ENCODE measurements around the gene SNX9.
"Not testable (repeated sequence)": the region's sequence is repeated elsewhere in the genome, so short reads cannot be mapped to it uniquely, and the experiment has no call there.

Gene SNX9

GRCh38 chr6:157832250-157832967 is 9.4 kb downstream of the SNX9 start:
- DNase-seq: no peak

GRCh38 chr6:157834549-157834948 is 11.5 kb downstream of the SNX9 start:
- no peak for DNase-seq

GRCh38 chr6:157838718-157839430 is 15.8 kb downstream of the SNX9 start:
- no peak for DNase-seq

GRCh38 chr6:157839606-157840005 is 16.6 kb downstream of the SNX9 start:
- no peak for DNase-seq

GRCh38 chr6:157840261-157840660 is 17.2 kb downstream of the SNX9 start:
- no peak for DNase-seq

GRCh38 chr6:157840776-157841175 is 17.7 kb downstream of the SNX9 start:
- no peak for DNase-seq

- DNase-seq: no peak
Measured at GRCh38 chr6:157841211-157841840, 18.3 kb downstream of the SNX9 start.

- DNase-seq: no peak
Measured at GRCh38 chr6:157842212-157842611, 19.2 kb downstream of the SNX9 start.

GRCh38 chr6:157844196-157844595 is 21.1 kb downstream of the SNX9 start:
- DNase-seq: not testable (repeated sequence)

GRCh38 chr6:157845493-157846259 is 22.6 kb downstream of the SNX9 start:
- DNase-seq: peak in 1 of 3 experiments; percentile 38

- DNase-seq: peak in 2 of 3 experiments; percentile 39 to 55
Measured at GRCh38 chr6:157847846-157848245, 24.8 kb downstream of the SNX9 start.

GRCh38 chr6:157848693-157849092 is 25.6 kb downstream of the SNX9 start:
- DNase-seq: no peak

- peak in 1 of 3 experiments; percentile 21 for DNase-seq
Measured at GRCh38 chr6:157849288-157850017, 26.4 kb downstream of the SNX9 start.

GRCh38 chr6:157850030-157850429 is 27.0 kb downstream of the SNX9 start:
- DNase-seq: no peak

- DNase-seq: no peak
Measured at GRCh38 chr6:157853018-157853805, 30.2 kb downstream of the SNX9 start.

- DNase-seq: no peak
Measured at GRCh38 chr6:157853902-157854502, 31.0 kb downstream of the SNX9 start.

GRCh38 chr6:157855325-157855724 is 32.3 kb downstream of the SNX9 start:
- no peak for DNase-seq

- DNase-seq: not testable (repeated sequence)
Measured at GRCh38 chr6:157855804-157856203, 32.8 kb downstream of the SNX9 start.

GRCh38 chr6:157858664-157859063 is 35.6 kb downstream of the SNX9 start:
- not testable (repeated sequence) for DNase-seq

GRCh38 chr6:157859775-157860504 is 36.9 kb downstream of the SNX9 start:
- DNase-seq: no peak
